Measurements from ENCODE around the gene EPHA2.

DNA sequence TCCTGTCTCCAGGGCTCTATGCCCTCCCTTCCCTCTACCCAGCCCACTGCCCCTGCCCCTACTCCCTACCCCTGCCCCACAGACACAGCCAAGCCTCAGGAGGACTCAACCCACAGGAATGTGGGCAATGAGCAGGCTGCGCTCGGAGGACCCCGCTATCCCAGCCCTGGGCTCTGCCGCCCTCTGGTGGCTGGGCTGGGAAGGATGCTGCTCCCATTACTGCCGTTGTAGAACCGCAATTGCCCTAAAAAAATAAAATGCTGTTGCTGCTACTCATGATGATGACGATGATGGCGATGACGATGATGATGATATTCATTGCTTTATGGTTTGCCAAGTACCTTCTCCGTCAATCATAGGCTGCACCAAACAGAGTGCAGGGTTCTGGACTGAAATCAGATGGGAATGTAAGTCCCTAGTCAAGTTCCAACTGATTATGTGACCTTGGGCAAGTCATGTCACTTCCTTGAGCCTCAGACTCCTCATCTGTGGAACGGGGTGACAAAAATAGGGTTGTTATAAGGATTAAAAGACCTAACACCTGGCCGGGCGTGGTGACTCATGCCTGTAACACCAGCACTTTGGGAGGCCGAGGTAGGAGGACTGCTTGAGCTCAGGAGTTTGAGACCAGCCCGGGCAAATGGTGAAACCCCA, 32.0 kb upstream of the EPHA2 start:
- no peak for TF ChIP-seq POLR2A (IDR thresholded peaks at IDR 0.05)
- TF ChIP-seq, protein P1, sequence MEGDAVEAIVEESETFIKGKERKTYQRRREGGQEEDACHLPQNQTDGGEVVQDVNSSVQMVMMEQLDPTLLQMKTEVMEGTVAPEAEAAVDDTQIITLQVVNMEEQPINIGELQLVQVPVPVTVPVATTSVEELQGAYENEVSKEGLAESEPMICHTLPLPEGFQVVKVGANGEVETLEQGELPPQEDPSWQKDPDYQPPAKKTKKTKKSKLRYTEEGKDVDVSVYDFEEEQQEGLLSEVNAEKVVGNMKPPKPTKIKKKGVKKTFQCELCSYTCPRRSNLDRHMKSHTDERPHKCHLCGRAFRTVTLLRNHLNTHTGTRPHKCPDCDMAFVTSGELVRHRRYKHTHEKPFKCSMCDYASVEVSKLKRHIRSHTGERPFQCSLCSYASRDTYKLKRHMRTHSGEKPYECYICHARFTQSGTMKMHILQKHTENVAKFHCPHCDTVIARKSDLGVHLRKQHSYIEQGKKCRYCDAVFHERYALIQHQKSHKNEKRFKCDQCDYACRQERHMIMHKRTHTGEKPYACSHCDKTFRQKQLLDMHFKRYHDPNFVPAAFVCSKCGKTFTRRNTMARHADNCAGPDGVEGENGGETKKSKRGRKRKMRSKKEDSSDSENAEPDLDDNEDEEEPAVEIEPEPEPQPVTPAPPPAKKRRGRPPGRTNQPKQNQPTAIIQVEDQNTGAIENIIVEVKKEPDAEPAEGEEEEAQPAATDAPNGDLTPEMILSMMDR (IDR thresholded peaks at IDR 0.05) = peak; percentile 90 to 99 (median 98)

Measured in adrenal gland (tissue), 5 donors.